Suprapubic skin (tissue), 4 donors: ENCODE measurements around the gene CSF3.

Experiments used
- EP300 ChIP-seq: sonication (generic); formaldehyde crosslinking; IDR thresholded peaks from one replicate; pipeline ENCODE4 v1.6.1; 2017; ENCODE audit warnings: antibody characterized with exemption
- POLR2A ChIP-seq, 2 donors: fragments of 450-650 bp; IDR thresholded peaks; one replicate each; pipeline ENCODE4 v1.6.1; 2017; ENCODE audit warnings: antibody characterized with exemption in 2 of 2, mild to moderate bottlenecking in 2 of 2, moderate library complexity in 2 of 2
- POLR2AphosphoS5 ChIP-seq, 3 donors: sonication (generic); formaldehyde crosslinking; IDR thresholded peaks; one replicate each; pipeline ENCODE4 v1.6.1; 2017; ENCODE audit warnings: antibody characterized with exemption in 3 of 3
- TF ChIP-seq, protein P1 (sequence below), 2 donors: fragments of 200-600 bp in 1 of 2; fragments of 450-650 bp in 1 of 2; sonication (generic) in 1 of 2; IDR thresholded peaks; one replicate each; pipeline ENCODE4 v1.5.1; 2016 to 2019; ENCODE audit warnings: antibody characterized with exemption in 2 of 2, mild to moderate bottlenecking in 1 of 2, moderate library complexity in 1 of 2

DNA sequence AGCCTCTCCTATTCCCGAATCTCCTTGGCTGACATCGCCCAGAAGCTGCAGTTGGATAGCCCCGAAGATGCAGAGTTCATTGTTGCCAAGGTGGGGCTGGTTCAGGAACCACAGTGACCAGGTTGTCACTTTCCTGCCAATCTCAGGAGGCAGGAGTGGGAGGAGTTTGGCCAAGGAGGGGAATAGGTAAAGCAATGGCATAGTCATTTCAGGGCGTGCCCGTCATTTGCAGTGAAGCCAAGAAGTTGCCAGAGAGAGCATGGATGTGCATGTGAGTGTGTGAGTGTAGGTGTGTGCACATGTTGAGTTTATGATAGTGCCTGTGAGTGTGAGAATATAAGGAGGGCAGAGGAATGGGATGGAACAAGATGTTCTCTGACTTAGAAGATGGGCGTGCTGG, 19.8 kb upstream of the CSF3 start:
- TF ChIP-seq POLR2A (IDR thresholded peaks at IDR 0.05) (no peak), POLR2AphosphoS5 (IDR thresholded peaks at IDR 0.05) (no peak), EP300 (no peak)
- TF ChIP-seq, protein P1, sequence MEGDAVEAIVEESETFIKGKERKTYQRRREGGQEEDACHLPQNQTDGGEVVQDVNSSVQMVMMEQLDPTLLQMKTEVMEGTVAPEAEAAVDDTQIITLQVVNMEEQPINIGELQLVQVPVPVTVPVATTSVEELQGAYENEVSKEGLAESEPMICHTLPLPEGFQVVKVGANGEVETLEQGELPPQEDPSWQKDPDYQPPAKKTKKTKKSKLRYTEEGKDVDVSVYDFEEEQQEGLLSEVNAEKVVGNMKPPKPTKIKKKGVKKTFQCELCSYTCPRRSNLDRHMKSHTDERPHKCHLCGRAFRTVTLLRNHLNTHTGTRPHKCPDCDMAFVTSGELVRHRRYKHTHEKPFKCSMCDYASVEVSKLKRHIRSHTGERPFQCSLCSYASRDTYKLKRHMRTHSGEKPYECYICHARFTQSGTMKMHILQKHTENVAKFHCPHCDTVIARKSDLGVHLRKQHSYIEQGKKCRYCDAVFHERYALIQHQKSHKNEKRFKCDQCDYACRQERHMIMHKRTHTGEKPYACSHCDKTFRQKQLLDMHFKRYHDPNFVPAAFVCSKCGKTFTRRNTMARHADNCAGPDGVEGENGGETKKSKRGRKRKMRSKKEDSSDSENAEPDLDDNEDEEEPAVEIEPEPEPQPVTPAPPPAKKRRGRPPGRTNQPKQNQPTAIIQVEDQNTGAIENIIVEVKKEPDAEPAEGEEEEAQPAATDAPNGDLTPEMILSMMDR (IDR thresholded peaks at IDR 0.05), result no peak
